ENCODE data around the gene FNBP1. TPM values are rescaled to one million over a fixed set of nuclear protein-coding genes. Genes with fewer than 3 reads are reported as not detected.

The FNBP1 gene
- total RNA-seq, 6 donors from 2014 or later = 34.8 to 85.4 (median 51.6) TPM

DNA sequence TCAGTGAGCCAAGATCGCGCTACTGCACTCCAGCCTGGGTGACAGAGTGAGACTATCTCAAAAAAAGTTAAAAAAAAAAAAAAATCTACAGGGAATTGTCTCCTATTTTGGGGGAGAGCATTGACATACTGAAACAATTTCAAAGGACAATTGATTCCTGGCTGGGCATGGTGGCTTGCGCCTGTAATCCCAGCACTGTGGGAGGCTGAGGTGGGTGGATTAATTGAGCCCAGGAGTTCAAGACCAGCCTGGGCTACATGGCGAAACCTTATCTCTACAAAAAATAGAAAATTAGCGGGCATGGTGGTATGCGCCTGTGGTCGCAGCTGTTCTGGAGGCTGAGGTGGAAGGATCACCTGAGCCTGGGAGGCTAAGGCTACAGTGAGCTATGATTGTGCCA is 41.3 kb upstream of the FNBP1 start:
- Histone ChIP-seq H3K4me1 (no peaks in the 10 kb centered on the region), H3K27ac (no peak overlapping the region), H3K36me3 (peaks cover 14 to 95% (median 47%) of the 10 kb centered on the region in 4 donors), H3K9me3 (no peaks in the 10 kb centered on the region), H3K27me3 (no peaks in the 10 kb centered on the region), H3K4me3 (no peak overlapping the region)
- TF ChIP-seq CTCF (IDR thresholded peaks at IDR 0.05) (no peak), POLR2AphosphoS5 (IDR thresholded peaks at IDR 0.05) (no peak), POLR2A (IDR thresholded peaks at IDR 0.05) (no peak), EP300 (IDR thresholded peaks at IDR 0.05) (no peak)
- ATAC-seq (ENCODE audit: low FRiP score in 2 of 2) (no peak), DNase-seq (no peak)
- 97 to 100% methylated on average over 7 of the region's 7 CpGs for WGBS, 2 donors

GRCh38 chr9:130078547-130078946 is 35.6 kb upstream of the FNBP1 start:
- Histone ChIP-seq H3K4me3 (no peak overlapping the region), H3K36me3 (peaks cover 27 to 70% (median 53%) of the 10 kb centered on the region in 4 donors), H3K27me3 (no peaks in the 10 kb centered on the region), H3K9me3 (no peaks in the 10 kb centered on the region), H3K27ac (no peak overlapping the region), H3K4me1 (peaks cover 16 to 21% (median 18%) of the 10 kb centered on the region in 4 donors)
- ATAC-seq (ENCODE audit: low FRiP score in 2 of 2) (no peak), DNase-seq (no peak)
- TF ChIP-seq CTCF (IDR thresholded peaks at IDR 0.05) (no peak), POLR2A (IDR thresholded peaks at IDR 0.05) (no peak), EP300 (IDR thresholded peaks at IDR 0.05) (no peak), POLR2AphosphoS5 (IDR thresholded peaks at IDR 0.05) (no peak)
- WGBS, 2 donors = 82 to 91% methylated on average over 2 to 3 of the region's 3 CpGs

- WGBS, 2 donors = 24 to 26% methylated on average over 2 of the region's 2 CpGs
- H3K27ac ChIP-seq = peak overlapping the region; percentile 67 to 81 (median 74)
- no peaks in the 10 kb centered on the region for H3K9me3 ChIP-seq
- H3K27me3 ChIP-seq = no peaks in the 10 kb centered on the region
- peaks cover 13 to 22% (median 20%) of the 10 kb centered on the region in 4 donors for H3K36me3 ChIP-seq
- H3K4me3 ChIP-seq = no peak overlapping the region
- TF ChIP-seq POLR2A (IDR thresholded peaks at IDR 0.05) (no peak), POLR2AphosphoS5 (IDR thresholded peaks at IDR 0.05) (no peak), EP300 (IDR thresholded peaks at IDR 0.05) (no peak), CTCF (IDR thresholded peaks at IDR 0.05) (no peak)
- peaks cover 38 to 42% (median 38%) of the 10 kb centered on the region in 4 donors for H3K4me1 ChIP-seq
- ATAC-seq (ENCODE audit: low FRiP score in 2 of 2) = no peak
- peak in 1 of 2 donors; percentile 24 for DNase-seq
These were observed 30.4 kb upstream of the FNBP1 start for GRCh38 chr9:130073373-130073772.

DNA sequence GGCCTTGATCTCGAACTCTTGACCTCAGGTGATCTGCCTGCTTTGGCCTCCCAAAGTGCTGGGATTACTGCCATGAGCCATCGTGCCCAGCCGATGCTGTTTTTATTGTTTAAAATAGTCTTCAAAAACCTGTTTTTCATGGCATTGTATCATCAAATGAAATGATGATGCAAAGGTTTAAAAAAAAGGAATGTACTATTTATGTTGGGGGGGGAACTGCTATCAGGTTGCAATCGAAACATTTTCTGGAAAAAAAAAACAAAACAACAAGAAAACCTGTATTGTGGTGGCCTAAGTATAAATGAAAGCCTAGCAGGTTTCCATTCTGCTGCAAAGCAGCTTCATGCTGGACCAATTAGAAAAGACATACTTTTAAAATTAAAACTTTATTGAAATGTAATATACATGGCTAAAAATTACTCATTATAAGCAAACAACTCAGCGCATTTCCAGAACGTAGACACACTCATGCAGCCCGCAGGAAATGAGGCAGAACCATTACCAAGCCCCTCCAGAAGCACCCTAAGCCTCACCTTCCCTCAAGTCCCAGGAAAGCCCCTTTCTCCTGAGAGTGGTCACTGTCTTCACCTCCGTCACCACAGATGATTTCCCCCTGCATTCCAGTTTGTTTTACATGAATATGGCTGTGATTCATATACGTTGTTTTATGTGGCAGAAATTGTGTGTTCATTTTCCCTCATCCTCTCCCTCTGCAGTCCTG is 29.7 kb upstream of the FNBP1 start:
- no peak for ATAC-seq (ENCODE audit: low FRiP score in 2 of 2)
- peaks cover 8 to 16% (median 15%) of the 10 kb centered on the region in 4 donors for H3K36me3 ChIP-seq
- no peak for DNase-seq
- no peak overlapping the region for H3K4me3 ChIP-seq
- TF ChIP-seq POLR2A (IDR thresholded peaks at IDR 0.05) (no peak), EP300 (IDR thresholded peaks at IDR 0.05) (no peak), CTCF (IDR thresholded peaks at IDR 0.05) (no peak), POLR2AphosphoS5 (IDR thresholded peaks at IDR 0.05) (no peak)
- WGBS, 2 donors = 69 to 72% methylated on average over 9 of the region's 9 CpGs
- H3K27ac ChIP-seq = peak overlapping the region; percentile 67 to 81 (median 74)
- H3K27me3 ChIP-seq = no peaks in the 10 kb centered on the region
- H3K4me1 ChIP-seq = peaks cover 43 to 49% (median 44%) of the 10 kb centered on the region in 4 donors
- H3K9me3 ChIP-seq = no peaks in the 10 kb centered on the region

DNA sequence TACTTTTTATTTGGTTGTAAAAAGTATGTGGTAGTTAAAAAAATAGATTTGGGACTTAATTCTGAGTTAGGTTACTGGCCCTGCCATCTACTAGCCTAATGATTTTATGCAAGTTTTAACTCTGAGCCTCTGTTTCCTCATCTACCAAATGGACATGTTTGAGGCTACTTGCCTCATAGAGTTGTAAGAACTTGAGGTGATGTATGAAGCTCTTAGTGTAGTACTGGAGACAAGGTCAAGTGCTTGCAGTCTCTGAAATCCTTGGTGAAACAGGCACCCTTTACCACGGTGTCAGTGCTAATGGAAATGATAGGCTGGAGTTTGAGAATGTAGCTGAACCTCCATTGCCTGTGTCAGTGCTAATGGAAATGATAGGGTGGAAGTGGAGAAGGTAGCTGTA is 26.1 kb upstream of the FNBP1 start:
- H3K27me3 ChIP-seq = no peaks in the 10 kb centered on the region

More for the DNA sequence above, 26.1 kb upstream of the FNBP1 start:
- 63 to 70% methylated on average over 1 of the region's 1 CpG for WGBS, 2 donors
- H3K9me3 ChIP-seq = no peaks in the 10 kb centered on the region
- H3K36me3 ChIP-seq = no peaks in the 10 kb centered on the region
- TF ChIP-seq POLR2A (IDR thresholded peaks at IDR 0.05) = no peak
- TF ChIP-seq CTCF (IDR thresholded peaks at IDR 0.05) = no peak
- TF ChIP-seq EP300 (IDR thresholded peaks at IDR 0.05) = no peak
- TF ChIP-seq POLR2AphosphoS5 (IDR thresholded peaks at IDR 0.05) = no peak
- H3K4me3 ChIP-seq = no peak overlapping the region
- no peak for DNase-seq
- ATAC-seq (ENCODE audit: low FRiP score in 2 of 2) = peak; percentile 34 to 47
- H3K27ac ChIP-seq = peak overlapping the region; percentile 47 to 78 (median 64)
- peaks cover 31 to 41% (median 36%) of the 10 kb centered on the region in 4 donors for H3K4me1 ChIP-seq
